Amygdala (tissue), 56 donors: Measurements from ENCODE around the gene IFNAR1.
"Not testable (repeated sequence)": the region's sequence is repeated elsewhere in the genome, so short reads cannot be mapped to it uniquely, and the experiment has no call there.

Experiments used
- DNase-seq, 56 donors: peaks; one replicate each; lab custom pipeline; 2025; lab: John Stamatoyannopoulos, UW

IFNAR1 gene

DNA sequence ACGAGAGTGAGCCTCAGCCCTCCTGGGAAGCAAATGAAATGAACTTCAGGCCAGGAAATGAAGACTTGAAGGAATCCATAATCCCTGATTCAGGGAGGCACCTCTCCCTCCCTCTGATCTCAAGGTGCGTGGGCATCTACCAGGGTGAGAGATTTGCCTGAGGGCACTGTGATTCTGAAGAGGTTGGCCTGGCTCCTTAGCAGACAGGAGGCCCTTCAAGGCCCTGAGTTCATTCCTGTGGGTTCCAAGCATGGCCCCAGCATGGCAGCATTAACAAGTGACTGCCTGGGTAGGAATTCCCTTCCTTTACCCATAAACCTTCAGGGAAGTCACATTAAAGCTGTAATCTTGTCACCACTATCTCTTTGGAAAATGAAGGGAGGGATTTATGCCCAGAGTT, 48.7 kb downstream of the IFNAR1 start:
- no peak for DNase-seq

DNA sequence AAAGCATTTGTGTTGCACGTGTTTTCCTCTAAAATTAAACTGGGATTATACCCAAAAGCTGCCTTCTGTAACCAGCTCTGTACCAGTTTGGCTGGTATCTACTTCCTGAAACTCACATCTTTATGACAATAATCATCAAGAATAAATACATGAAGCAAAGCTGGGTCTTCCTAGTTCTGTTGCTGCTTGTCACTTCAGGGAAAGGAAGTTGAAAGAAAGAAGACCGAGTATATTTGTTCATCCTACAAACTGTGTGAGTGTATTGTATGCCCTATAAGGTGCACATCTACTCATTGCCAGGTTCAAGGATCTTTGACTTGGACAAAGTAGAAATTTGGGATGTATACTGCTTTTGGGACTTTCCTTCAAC, 49.3 kb downstream of the IFNAR1 start:
- DNase-seq = no peak

DNA sequence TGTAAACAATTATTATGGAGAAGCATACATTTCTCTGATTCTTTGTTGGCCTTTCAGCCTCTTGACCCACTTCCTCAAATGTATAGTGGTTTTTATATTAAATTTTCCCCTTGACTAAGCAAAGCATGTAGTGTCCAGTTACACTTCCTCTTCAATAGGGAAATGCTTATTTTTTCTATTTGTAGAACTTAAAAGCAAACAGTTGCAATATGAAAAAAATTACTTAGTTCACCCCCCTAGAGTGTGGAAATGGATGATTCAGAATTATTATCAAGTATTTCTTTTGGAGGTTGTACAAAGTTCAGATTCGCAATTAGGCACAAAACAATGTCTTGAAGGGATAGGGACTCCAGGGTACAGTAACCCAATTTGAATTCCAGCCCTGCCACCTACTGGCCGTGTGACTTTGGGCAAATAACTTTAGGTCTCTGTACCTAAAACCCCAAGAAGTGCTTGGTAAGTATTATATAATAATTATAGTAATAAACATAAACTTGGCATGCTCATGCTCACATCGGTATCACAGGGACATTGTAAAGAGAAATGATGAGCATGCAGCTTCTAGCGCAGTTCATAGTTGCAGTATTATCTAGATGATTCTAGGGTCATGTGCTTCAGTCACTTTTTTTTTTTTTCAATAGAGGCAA, 49.8 kb downstream of the IFNAR1 start:
- DNase-seq = peak in 5 of 56 donors; percentile 21 to 45 (median 22)

DNA sequence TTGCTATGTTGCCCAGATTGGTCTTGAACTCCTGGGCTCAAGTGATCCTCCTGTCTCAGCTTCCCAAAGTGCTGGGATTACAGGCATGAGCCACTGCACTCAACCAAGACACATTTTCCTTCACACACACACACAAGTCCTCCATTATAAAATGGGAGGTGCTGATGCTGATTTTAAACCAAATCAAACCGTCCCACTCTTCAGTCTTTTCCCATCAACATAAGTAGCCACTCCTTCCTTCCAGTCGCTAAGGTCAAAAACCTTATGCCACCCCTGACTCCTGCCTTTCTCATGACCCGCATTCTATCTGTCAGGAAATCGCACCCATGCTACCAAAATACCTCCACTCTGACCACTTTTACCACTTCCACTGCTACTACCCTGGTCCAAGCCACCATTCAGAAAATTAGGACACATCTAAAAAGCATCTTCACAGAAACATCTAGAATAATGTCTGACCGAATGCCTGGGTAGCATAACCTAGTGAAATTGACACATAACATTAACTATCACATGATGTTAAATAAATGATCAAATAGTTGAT, 50.4 kb downstream of the IFNAR1 start:
- DNase-seq = no peak

DNA sequence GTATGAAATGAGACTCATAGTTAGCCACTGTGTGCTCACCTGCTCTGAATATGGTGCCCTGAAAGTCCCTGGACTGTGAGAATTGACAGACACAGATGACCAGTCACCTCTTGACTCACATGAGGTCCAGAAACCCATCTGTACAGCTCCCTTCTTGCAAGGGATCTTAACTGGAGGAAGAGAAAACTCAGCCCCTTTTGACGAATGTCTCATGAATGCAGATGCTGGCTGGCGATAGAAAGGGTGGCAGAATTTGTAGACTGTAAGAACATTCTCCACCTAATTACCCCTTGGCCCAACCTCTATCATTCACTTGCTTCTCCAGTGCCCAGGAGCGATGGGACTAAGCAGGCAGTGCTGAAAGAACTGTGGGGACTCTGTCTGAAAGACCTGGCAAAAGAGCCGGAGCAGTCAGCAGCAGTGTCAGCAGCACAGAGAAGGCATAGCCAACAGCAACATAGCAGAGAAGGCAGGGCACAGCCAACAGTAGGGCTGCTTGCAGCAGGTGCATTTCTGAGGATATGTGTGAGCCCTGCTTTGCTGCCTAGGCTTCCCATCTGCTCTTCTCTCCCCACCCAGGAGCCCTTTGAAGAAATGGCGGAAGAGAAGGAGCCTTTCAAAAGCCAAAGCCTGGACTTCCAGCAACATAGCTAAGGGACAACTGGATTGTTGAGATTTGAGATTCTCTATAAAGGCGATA, 52.6 kb downstream of the IFNAR1 start:
- DNase-seq = peak in 7 of 56 donors; percentile 10 to 26 (median 15)

DNA sequence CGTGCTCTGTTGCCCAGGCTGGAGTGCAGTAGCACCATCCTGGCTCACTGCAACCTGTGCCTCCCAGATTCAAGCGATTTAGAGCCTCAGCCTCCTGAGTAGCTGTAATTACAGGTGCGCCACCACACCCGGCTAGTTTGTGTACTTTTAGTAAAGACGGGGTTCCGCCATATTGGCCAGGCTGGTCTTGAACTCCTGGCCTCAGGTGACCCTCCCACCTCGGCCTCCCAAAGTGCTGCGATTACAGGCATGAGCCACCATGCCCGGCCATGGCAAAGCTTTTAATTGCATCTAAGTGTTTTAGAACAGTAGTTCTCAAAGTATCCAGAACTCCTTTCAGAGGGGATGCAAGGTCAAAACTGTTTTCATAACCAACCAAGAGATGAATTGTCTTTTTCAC, 53.3 kb downstream of the IFNAR1 start:
- no peak for DNase-seq

DNA sequence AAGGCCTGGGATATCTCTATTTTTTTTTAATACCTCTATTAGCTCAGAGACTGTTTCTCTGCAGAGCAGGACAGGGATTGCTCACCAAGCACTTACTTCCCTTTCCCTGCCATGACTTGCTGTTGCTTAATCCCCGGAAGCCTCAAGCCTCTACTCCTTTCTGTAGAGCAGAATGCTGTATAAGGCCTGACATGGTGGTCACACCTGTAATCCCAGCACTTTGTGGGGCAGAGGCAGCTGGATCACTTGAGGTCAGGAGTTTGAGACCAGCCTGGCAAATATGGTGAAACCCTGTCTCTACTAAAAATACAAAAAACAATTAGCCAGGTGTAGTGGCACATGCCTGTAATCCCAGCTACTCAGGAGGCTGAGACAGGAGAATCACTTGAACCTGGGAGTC, 55.2 kb downstream of the IFNAR1 start:
- peak in 3 of 56 donors; percentile 13 to 55 (median 25) for DNase-seq

DNA sequence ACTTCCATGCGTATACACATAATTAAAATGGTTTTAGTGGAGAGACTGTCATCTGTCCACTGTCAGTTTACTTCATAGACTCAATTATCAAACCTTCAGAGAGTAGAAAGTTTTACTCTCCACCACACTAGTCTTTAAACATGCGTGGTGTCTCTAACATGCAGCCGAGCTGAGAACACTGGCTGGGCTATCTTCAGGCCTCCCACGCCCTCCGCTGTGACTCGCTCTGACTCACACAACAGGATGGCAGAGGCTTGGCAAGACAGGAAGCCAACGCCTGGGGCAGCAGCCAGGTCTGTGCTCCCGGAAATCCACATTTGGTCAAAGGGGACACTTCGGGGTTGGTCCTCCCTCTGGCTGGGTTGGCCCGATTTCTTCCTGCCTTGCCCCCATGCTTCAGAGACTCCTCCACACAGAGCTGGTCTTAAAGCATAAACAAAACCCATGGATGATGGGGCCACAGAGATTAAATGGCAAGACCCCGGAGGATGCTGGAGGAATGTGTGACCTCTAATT, 55.8 kb downstream of the IFNAR1 start:
- DNase-seq = peak in 49 of 56 donors; percentile 6 to 86 (median 57)

DNA sequence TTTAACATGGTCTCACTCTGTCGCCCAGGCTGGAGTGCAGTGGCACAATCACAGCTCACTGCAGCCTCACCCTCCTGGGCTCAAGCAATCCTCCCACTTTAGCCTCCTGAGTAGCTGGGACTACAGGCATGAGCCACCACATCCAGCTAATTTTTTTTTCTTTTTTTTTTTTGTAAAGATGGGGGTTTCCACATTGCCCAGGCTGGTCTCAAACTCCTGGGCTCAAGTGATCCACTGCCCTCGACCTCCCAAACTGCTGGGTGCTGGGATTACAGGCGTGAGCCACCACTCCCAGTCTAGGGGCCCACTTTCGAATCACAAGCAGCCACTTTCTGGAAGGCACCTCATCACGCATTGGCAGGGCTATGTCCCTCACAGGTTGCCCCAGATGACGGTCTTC, 56.6 kb downstream of the IFNAR1 start:
- not testable (repeated sequence) for DNase-seq

DNA sequence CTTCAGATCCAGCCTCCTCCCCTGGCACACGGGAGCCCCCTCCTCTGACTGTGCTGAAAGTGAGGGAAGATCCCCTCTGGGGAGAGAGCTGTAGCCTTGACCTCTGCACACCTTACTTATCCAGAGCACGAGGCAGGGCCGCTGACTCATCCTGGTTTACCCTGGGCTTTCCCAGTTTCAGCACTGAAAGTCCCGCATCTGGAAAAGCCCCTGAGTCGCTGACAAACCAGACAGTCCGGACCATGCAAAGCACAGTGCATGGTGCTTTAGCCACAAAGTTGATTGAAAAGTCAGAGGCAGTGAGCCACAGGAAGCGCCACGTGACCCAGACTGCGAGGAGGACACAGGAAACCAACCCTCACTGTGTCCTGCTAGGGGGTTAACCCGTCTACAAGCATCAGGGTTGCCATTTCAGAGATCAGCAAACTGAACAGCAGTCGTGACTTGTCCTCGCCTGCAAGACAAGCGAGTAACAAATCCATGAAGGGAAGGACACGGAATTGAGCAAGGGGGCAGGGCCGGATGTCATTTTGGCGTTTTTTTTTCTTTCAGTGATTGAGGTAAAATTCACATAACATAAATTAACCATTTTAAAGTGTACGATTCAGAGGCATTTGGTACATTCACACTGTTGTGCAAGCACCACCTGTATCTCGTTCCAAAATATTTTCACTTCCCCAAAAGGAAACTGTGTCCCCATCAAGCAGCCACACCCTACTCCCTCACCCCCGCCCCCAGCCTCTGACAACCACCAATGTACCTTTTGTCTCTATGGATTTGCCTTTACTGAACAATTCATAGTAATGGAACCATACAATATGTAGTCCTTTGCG, 58.5 kb downstream of the IFNAR1 start:
- peak in 3 of 56 donors; percentile 8 to 19 (median 18) for DNase-seq

DNA sequence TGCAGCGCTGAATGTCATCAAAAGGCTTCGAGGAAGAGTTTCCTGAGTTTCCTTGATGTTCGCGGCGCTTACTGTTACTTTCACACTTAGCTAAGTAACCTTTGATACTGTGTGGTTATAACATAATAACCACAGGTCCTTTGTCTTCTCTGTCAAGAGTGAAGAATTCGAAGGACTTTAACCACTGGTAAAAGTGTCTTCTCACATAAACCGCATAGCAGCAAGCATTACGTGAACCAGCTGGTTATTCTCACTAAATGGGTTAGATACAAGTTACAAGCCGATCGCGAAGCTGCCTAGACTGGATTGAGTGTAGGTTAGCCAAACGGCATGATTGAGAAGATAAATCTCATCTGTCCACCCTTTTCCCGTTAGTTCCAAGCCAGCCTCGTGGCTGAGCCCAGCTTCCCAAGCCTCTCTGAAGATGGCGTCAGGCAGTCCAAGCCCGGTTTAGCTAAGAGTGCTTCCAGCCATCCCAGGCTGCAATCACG, 60.1 kb downstream of the IFNAR1 start:
- no peak for DNase-seq

DNA sequence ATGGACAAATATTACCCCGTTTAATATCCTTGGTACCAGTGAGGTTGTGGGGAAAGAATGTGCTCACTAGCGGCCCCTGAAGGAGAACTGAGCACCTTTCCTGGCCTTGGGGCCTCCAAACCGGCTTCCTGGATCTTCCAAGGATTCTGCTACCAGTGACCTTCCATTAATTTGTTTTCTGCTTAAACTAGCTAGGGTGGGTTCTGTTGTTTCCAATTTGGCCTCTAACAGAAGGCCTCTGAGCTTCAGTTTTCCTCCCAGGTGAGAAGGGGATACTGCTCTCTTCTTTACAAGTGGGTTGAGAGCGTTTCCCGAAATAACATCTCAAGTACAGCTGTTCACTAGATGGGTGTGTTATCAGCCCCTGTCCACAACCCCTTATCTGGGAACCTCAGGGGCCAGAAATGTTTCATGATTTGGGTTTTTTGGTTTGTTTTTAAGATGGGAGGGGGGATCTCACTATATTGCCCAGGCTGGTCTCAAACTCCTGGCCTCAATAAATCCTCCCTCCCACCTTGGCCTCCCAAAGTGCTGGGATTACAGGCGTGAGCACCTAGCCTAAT, 61.5 kb downstream of the IFNAR1 start:
- no peak for DNase-seq

DNA sequence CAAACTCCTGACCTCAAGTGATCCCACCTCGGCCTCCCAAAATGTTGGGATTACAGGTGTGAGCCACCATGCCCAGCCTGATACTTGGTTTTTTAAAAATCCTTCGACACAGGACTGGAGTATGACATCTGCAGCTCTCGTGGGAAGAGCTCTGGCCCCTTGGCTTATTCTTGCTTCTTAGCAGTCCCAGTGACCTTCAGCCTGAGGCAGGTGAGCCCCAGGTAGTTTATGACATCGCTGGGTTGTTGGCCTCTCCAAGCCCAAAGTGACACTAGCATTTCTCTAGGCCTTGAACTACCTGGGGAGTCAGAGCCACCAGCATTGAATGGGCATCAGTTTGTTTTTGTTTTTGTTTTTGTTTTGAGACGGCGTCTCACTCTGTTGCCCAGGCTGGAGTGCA, 62.5 kb downstream of the IFNAR1 start:
- DNase-seq = no peak

DNA sequence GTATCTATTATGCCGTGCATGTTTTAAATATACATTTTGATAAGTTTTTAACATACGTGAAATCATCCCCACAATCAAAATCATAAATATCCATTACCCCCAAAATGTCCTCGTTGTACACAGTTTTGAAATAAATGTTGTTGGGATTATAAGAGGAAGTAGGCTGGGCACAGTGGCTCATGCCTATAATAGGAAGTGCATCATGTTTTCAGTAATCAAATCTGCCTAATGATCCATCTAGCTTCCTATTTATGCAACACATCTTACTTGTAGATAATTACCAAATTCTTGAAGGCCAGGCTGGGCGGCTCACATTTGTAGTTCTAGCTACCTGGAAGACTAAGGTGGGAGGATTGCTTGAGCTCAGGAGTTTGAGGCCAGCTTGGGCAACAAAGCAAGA, 63.4 kb downstream of the IFNAR1 start:
- no peak for DNase-seq

DNA sequence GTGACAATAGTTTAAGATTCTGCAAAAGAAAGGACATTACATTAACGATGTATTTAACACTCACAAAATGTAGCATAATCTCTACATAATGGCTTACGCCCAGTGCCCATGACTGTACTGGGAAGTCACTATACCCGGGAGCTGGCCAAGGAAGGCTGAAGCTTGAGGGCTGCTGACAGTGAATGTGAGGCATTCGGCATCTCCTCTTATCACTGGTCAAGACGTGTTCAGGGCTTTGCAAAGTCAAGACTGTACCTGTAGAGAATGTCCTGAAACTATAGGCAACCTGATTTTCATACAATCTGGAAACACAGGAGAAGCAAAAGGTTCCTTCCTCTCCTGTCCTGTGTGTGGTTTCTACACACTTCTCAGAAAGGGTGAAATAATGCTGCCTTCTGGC, 65.7 kb downstream of the IFNAR1 start:
- DNase-seq = no peak

DNA sequence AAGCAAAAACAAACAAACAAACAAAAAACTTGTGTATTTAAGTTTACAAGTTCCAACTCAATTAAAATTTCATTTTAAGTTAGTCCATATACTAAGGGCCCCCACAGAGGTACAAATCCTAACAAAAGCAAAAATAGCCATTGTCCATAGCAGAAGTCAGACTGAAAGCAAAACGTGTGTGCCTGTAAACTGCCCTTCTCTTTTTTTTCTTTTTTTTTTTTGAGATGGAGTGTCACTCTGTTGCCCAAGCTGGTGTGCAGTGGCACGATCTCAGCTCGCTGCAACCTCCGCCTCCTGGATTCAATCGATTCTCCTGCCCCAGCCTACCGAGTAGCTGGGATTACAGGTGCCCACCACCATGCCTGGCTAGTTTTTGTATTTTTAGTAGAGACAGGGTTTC, 66.9 kb downstream of the IFNAR1 start:
- no peak for DNase-seq

DNA sequence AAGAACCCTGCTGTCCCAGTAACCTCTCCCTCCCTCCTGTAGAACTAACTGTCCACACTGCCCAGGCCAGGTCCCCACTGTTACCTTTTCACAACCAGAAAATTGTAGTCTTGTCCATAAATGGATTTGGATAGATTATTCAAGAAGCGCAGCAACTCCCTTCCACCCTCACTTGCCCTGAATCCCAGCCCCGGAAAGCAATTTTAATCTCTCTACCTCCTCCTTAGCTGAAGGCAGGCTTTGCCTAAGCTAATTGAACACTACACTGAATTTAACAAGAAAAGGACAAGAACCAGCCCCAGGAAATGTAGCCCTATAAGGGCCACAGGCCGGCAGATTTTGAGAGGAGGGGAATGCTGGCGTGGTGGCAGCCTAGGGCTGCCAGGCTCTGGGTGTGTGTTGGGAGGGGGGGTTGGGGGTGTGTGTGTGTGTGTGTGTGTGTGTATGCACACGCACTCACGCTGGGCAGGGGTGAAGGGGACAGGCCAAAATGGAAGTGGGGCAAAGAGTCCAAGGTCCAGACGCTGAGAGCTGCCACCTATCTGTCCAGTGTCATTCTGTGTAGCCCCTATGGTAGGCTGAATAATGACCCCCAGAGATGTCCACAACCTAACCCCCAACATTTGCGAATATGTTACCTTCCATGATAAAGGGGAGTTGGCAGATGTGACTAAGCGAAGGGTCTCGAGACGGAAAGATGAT, 67.7 kb downstream of the IFNAR1 start:
- DNase-seq = no peak

DNA sequence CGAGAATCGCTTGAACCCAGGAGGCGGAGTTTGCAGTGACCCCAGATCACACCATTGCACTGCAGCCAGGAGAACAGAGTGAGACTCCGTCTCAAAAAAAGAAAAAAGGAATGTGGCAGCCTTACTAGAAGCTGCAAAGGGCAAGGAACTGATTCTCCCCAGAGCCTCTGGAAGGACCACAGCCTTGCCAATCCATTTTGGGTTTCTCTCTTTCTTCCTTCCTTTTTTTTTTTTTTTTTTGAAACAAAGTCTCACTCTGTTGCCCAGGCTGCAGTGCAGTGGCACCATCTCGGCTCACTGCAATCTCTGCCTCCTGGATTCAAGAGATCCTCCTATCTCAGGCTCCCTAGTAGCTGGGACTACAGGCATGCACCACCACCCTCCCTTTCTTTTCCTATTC, 68.6 kb downstream of the IFNAR1 start:
- DNase-seq = no peak

DNA sequence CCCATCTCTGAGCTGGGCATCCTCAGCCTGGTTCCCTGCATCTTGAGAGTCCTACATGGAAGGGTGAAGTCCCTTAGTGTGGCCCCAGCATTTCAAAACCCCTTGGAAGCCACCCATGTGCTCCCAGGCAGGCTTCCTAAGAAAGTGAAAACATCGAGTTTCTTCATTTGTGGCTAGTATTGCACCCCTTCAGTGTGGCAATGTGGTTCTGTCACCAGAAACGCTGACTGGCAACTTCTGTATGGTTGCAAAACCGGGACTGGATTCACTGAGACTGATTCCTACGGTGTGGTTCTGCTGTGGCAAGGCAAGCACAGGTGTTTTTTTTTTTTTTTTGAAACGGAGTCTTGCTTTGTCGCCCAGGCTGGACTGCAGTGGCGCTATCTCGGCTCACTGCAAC, 69.5 kb downstream of the IFNAR1 start:
- DNase-seq = peak in 7 of 56 donors; percentile 5 to 50 (median 21)

DNA sequence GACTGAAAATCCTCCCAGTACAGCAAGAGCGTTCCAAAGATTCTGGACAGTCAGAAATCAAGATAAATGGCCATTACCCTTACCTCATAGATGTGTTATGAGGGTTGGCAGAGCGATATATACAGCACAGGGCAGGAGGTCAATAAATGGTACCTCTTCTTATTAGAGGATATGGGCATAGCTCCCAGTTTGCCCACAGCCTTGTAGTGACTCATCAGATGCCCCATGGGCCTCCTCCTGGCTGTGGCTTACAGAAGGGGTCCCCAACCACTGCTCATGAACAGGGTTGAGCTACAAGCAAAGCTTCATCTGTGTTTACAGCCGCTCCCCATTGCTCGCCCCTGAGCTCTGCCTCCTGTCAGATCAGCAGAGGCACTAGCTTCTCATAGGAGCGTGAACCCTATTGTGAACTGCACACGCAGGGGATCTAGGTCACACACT, 71.1 kb downstream of the IFNAR1 start:
- no peak for DNase-seq
